K562 (cell line): ENCODE data around the gene TSTD1. TPM values are rescaled to one million over a fixed set of nuclear protein-coding genes. Genes with fewer than 3 reads are reported as not detected.

ENCODE experiments used
- ATF3 ChIP-seq, 2 experiments: fragments of 450-650 bp in 1 of 2; sonication (generic) in 1 of 2; formaldehyde crosslinking in 1 of 2; IDR thresholded peaks in 1 of 2; conservative IDR thresholded peaks in 1 of 2; 2 replicates each; pipeline versions ENCODE4 v1.6.1 to v1.8.1; 2016 to 2023; ENCODE audit warnings: mild to moderate bottlenecking in 2 of 2, moderate library complexity in 2 of 2, inconsistent platforms in 1 of 2, missing genetic modification reagents in 1 of 2
- CBFA2T2 ChIP-seq: fragments of 450-650 bp; conservative IDR thresholded peaks from 2 replicates; pipeline ENCODE4 v1.6.1; 2017; ENCODE audit warnings: mild to moderate bottlenecking
- CBX5 ChIP-seq: IDR thresholded peaks from 2 replicates; pipeline ENCODE4 v1.6.1; 2014; ENCODE audit warnings: low read depth, borderline replicate concordance
- HDAC3 ChIP-seq: fragments of 450-650 bp; IDR thresholded peaks from 2 replicates; pipeline ENCODE4 v1.6.1; 2018; ENCODE audit warnings: borderline replicate concordance, mild to moderate bottlenecking, moderate library complexity; ENCODE audit not compliant: partially characterized antibody
- MBD1 ChIP-seq: fragments of 250-450 bp; sonication (Bioruptor Pico); IDR thresholded peaks from 2 replicates; pipeline ENCODE4 v1.8.0; 2022; ENCODE audit warnings: inconsistent platforms
- MTA2 ChIP-seq: fragments of 450-650 bp; IDR thresholded peaks from 2 replicates; pipeline ENCODE4 v1.6.1; 2016; ENCODE audit warnings: low read depth
- NR1H2 ChIP-seq: sonication (generic); formaldehyde crosslinking; IDR thresholded peaks from 2 replicates; pipeline ENCODE4 v1.4.0; 2020; ENCODE audit warnings: mild to moderate bottlenecking, missing genetic modification reagents
- PML ChIP-seq: IDR thresholded peaks from 2 replicates; pipeline ENCODE4 v1.6.1; 2012; ENCODE audit warnings: low read length, inconsistent platforms
- PTRF ChIP-seq: fragments of 450-650 bp; IDR thresholded peaks from 2 replicates; pipeline ENCODE4 v1.6.1; 2016; ENCODE audit warnings: mild to moderate bottlenecking, missing genetic modification characterization, missing compliant biosample characterization
- RBM34 ChIP-seq: fragments of 200-400 bp; formaldehyde crosslinking; IDR thresholded peaks from 2 replicates; pipeline ENCODE4 v1.6.1; 2018; ENCODE audit warnings: low read length, borderline replicate concordance; ENCODE audit not compliant: insufficient read depth
- SIN3A ChIP-seq, 2 experiments: fragments of 150-350 bp in 1 of 2; IDR thresholded peaks; 2 replicates each; pipeline ENCODE4 v1.6.1; 2011 to 2016; ENCODE audit warnings: borderline replicate concordance in 2 of 2, low read depth in 2 of 2, low read length in 2 of 2, mild to moderate bottlenecking in 2 of 2, moderate library complexity in 2 of 2; ENCODE audit not compliant: control insufficient read depth in 1 of 2
- SMAD4 ChIP-seq: fragments of 250-450 bp; sonication (Bioruptor Pico); conservative IDR thresholded peaks from 2 replicates; pipeline ENCODE4 v1.8.0; 2021; ENCODE audit warnings: inconsistent platforms, mild to moderate bottlenecking, moderate library complexity
- SUPT5H ChIP-seq: fragments of 450-650 bp; IDR thresholded peaks from 2 replicates; pipeline ENCODE4 v1.6.1; 2016
- TAF15 ChIP-seq: fragments of 200-400 bp; formaldehyde crosslinking; IDR thresholded peaks from 2 replicates; pipeline ENCODE4 v1.6.1; 2017; ENCODE audit warnings: mild to moderate bottlenecking, low read depth, low read length, moderate library complexity
- TOE1 ChIP-seq, 2 experiments: fragments of 450-650 bp in 1 of 2; sonication (generic) in 1 of 2; formaldehyde crosslinking in 1 of 2; IDR thresholded peaks; 2 replicates each; pipeline versions ENCODE4 v1.7.1 to v1.8.0; 2016 to 2022; ENCODE audit warnings: borderline replicate concordance in 2 of 2, mild to moderate bottlenecking in 2 of 2, antibody characterized with exemption in 1 of 2, inconsistent platforms in 1 of 2, low read depth in 1 of 2, missing genetic modification reagents in 1 of 2, moderate library complexity in 1 of 2
- ZBTB2 ChIP-seq: fragments of 450-650 bp; IDR thresholded peaks from 2 replicates; pipeline ENCODE4 v1.6.1; 2016; ENCODE audit warnings: antibody characterized with exemption
- ZKSCAN3 ChIP-seq: fragments of 250-450 bp; sonication (Bioruptor Pico); IDR thresholded peaks from 2 replicates; pipeline ENCODE4 v1.4.0; 2020
- ZNF3 ChIP-seq: fragments of 250-450 bp; sonication (Bioruptor Pico); IDR thresholded peaks from 2 replicates; pipeline ENCODE4 v1.5.0; 2021; ENCODE audit warnings: mild to moderate bottlenecking, moderate library complexity
- polyA plus RNA-seq, 8 experiments: library from polyadenylated mRNA; depleted of rRNA in 4 of 8; stranded (reverse) in 5 of 8; unstranded in 3 of 8; fragments of >200 nt; fragmentation: Nextera tagmentation in 2 of 8; fragmentation: Illumina TruSeq in 1 of 8; extraction: Ambion mirVana in 2 of 8; extraction: Trizol in 1 of 8; gene quantifications; 2 replicates each; pipeline versions ENCODE4 v1.2.1 to v1.2.3, GENCODE V29; 2011 to 2014; ENCODE audit warnings: inconsistent platforms in 1 of 8, missing spikeins in 1 of 8
- total RNA-seq, 7 experiments: library from RNA; depleted of rRNA in 6 of 7; stranded (reverse); fragments of >200 nt in 6 of 7; fragmentation: Illumina TruSeq in 2 of 7; extraction: Trizol in 2 of 7; gene quantifications; 2 replicates each; pipeline versions ENCODE4 v1.2.1 to v1.2.3, GENCODE V29; 2011 to 2021; ENCODE audit warnings: low replicate concordance in 1 of 7

The TSTD1 gene
- total and polyA plus RNA-seq, 9 of the 15 experiments (the other 6 are each of a cell fraction or from before 2014, with no cell fraction given) = 0.23 to 0.53 TPM; not detected in 7

- no peak for TF ChIP-seq PTRF
- TF ChIP-seq NR1H2 (CRISPR knock-in tag) = peak; percentile 60; the same call in 1 of the 2 replicates
- TF ChIP-seq ATF3 (IDR thresholded peaks at IDR 0.05) = peak; percentile 40; the same call in 1 of the 2 replicates
- 0 out of 2 replicates have a peak, but pooled peaks have one; percentile 72 for TF ChIP-seq ATF3 (CRISPR knock-in tag; conservative IDR thresholded peaks at IDR 0.05)
- no peak for TF ChIP-seq MBD1 (CRISPR knock-in tag)
- TF ChIP-seq ZBTB2 = peak; percentile 78
- TF ChIP-seq CBFA2T2 = peak; percentile 85
- no peak for TF ChIP-seq RBM34
- peak; percentile 77; the same call in 1 of the 2 replicates for TF ChIP-seq SUPT5H
- TF ChIP-seq HDAC3 = peak; percentile 37
- peak; percentile 68 for TF ChIP-seq MTA2
- TF ChIP-seq SMAD4 = peak; percentile 85
- 0 out of 2 replicates have a peak, but pooled peaks have one; percentile 40 for TF ChIP-seq CBX5
- no peak for TF ChIP-seq ZKSCAN3
- TF ChIP-seq TOE1 (IDR thresholded peaks at IDR 0.05; ENCODE audit: borderline replicate concordance) = no peak
- TF ChIP-seq TOE1 (CRISPR knock-in tag; IDR thresholded peaks at IDR 0.05; ENCODE audit: borderline replicate concordance, low read depth) = no peak
- peak; percentile 57 for TF ChIP-seq PML
- no peak for TF ChIP-seq TAF15
- no peak for TF ChIP-seq ZNF3
- TF ChIP-seq SIN3A (IDR thresholded peaks at IDR 0.05; ENCODE audit: borderline replicate concordance in 2 of 2, control insufficient read depth in 1 of 2, low read depth in 2 of 2, low read length in 2 of 2) = peak; percentile 74 to 96
Observed at GRCh38 chr1:161020509-161021164, 18.1 kb downstream of the TSTD1 start, which contains the start of gene F11R (continued).
